GM21529 (cell line): ENCODE measurements around the gene FAM50A.
A peak's percentile ranks its signal among the peaks of the same experiment; 100 is the strongest.
"Not testable (repeated sequence)": the region's sequence is repeated elsewhere in the genome, so short reads cannot be mapped to it uniquely, and the experiment has no call there.

ENCODE experiments used
- ATAC-seq: cut with Tn5 transposase; IDR thresholded peaks from one replicate; pipeline ENCODE4 v1.9.1; 2021; ENCODE audit not compliant: unreplicated experiment

The FAM50A gene, protein sequence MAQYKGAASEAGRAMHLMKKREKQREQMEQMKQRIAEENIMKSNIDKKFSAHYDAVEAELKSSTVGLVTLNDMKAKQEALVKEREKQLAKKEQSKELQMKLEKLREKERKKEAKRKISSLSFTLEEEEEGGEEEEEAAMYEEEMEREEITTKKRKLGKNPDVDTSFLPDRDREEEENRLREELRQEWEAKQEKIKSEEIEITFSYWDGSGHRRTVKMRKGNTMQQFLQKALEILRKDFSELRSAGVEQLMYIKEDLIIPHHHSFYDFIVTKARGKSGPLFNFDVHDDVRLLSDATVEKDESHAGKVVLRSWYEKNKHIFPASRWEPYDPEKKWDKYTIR

DNA sequence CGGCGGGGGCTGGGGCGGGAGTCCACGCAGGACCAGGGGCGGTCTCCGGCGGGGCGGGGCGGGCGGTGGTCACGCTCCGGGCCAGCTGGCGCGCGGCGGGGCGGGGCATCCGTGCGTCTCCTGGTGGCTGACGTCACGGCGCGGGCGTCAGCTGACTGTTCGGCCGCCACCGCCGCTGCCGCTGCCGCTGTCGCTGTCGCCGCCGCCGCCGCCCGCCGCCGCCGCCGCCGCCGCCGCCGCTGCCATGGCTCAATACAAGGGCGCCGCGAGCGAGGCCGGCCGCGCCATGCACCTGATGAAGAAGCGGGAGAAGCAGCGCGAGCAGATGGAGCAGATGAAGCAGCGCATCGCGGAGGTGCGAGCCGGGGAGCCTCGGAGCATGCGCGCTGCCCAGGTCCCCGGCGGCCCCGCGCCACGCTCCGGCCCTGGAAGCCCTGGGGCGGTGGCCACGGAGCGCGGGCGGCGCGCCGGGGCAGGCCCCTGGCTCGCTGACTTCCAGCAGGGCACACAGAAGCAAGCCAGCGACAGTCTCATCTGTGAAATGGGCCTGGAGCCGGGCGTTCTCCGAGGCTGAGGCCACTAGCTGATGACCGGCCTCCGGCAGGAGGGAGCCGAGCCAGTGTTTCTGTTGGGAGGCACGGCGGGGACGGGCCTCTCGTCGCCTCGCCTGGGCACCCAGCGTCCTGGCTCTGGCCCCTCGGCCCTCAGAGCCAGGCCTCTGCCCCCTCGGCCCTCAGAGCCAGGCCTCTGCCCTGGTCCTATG lies at the start of gene FAM50A:
TSS of gene FAM50A (plus strand) at position 150 of the 763 bp plus-strand sequence. CDS start at position 245, 95 bp downstream.
- peak; percentile 71 for ATAC-seq

DNA sequence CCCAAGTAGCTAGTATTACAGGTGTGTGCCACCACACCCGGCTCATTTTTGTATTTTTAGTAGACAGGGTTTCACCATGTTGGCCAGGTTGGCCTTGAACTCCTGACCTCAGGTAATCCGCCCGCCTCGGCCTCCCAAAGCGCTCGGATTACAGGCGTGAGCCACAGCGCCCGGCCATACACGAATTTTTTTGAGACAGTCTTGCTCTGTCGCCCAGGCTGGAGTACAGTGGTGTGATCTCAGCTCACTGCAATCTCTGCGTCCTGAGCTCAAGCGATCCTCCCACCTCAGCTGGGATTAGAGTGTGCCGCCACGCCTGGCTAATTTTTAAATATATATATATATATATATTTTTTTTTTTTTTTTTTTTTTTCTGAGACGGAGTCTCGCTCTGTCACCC lies 47.6 kb upstream of the FAM50A start:
- ATAC-seq: not testable (repeated sequence)

DNA sequence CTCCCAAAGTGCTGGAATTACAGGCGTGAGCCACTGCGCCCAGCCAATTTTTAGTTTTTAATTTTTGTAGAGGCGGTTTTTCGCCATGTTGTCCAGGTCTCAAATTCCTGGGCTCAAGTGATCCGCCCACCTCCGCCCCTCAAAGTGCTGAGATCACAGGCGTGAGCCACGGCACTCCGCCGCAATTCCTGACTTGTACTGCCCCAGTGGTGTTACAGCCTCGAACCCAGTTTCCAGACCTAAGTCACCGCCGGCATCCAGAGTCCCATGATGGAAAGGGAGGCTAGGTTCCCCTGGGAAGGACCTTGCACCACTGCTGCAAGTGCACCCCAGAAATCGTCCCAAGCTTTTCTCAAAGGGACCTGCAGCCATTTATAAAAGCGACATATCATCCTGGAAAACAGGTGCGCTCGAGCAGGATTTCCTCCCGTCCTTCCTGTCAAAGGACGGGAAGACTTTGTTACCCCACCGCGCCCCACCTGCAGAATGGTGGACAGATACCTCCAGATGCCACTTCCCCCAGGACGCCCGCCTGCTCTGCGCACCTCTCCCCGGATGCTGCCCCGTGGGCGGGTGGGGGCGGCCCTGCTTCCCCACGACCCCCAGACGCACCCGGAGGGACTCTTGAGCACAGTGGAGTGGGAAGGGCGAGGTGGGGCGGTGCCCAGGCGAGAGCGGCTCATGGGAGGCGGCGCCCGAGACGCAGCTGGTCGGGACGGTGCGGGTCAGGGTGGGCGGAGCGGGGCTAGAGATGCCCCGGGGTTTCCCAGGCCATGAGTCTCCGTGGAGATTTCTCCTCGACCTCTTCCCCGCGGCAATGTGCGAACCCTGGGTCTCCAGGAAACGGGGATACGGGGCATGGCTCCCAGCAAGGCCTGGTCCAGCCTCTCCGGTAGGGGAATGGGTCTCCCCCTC lies 46.7 kb upstream of the FAM50A start:
- ATAC-seq: peak; percentile 53

DNA sequence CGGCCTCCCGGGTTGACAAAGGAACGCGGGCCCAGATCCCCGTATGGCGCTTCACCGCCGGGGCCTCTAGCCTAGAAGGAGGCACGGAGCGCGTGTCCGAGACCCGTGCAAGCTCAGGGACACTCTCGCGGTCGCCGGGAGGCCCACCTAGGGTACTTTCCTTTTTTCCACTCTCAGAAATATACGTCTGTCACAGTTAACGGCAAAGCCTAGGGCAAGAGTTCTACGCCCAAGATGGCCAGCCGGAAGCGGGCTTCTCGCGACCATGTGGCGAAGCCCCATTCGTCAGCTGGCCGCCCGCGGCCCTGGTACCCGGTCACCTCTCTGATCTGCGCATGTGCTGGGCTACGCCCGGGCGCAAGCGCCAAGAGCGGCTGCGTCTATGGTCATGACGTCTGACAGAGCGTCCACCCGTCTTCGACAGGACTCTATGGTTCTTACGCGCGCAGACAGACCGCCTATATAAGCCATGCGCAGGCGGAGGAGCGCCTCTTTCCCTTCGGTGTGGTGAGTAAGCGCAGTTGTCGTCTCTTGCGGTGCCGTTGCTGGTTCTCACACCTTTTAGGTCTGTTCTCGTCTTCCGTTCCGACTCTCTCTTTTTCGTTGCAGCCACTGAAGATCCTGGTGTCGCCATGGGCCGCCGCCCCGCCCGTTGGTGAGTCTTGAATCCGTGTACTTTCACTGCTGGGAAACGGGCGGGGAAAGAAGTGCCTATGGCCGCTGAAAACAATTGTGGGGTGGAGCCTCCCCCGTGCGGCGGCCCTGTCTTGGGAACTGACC lies 45.9 kb upstream of the FAM50A start, which contains the start of gene RPL10:
TSS of gene RPL10 (plus strand) at position 490 of the 780 bp plus-strand sequence. CDS start at position 633, 143 bp downstream.
- ATAC-seq: peak; percentile 77

DNA sequence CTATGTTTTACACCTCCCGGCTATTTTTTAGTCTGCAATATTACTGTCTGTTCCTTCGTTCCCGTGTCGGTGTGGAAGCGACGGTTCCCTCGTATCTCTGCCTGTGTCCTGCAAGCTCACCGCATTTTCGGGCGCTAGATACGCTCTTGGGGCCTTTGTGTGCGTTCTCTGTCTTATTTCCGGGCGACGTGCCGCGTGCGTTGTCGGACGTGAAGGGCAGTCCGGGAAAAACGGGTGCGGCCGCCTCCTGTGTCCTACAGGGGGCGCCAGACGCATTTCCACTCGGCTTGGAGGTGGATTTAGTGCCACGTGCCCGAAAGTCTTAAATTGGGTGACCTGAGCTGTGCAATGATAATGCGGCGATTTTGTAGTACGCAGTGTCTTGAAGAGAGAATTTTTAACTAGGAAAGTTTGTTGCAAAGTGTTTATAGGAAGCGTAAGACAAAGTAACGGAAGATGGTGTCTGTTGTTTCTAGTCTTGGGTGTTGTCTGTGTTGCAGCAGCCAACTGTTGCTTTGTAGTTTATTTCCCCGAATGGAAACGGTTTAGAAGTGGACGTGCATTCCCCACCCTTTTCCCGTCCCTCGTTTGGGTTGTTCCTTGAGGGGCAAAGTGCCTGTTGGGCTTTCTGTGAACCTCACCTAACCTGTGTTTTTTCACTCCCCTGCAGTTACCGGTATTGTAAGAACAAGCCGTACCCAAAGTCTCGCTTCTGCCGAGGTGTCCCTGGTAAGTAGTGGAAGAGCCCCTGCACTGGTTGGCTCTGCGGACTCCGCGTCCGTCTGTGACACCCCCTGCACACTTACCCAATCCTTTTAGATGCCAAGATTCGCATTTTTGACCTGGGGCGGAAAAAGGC lies 45.0 kb upstream of the FAM50A start:
- ATAC-seq: peak; percentile 30

DNA sequence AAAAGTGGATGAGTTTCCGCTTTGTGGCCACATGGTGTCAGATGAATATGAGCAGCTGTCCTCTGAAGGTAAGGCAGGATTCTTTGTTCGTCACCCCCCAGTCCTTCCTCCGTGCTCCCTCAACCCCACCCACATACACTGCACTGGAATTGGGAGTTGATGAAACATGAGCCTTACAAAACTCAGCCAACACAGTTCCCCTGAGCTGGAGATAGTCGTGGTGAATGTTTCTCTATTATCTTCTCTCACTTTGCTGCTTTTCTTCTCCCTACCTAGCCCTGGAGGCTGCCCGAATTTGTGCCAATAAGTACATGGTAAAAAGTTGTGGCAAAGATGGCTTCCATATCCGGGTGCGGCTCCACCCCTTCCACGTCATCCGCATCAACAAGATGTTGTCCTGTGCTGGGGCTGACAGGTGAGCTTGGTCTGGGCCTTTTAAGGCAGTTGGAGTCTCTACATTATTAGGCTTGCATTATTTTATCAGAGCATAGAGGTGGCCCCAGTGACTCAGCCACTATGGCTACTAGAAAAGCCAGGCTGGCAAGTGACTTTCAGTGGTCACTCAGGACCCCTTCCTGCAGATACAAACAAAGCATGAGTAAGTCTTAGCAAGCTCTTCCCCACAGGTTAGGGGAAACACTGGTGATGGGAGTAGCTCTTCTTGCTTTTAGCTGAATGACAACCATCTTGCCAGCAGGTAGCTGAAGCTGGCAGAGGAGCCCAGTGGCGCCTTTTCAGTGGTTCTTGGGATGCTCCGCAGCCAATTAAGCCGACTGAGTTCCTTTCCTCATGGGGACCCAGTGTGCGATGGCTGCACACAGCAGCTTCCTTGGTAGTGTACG lies 44.2 kb upstream of the FAM50A start:
- ATAC-seq: no peak

DNA sequence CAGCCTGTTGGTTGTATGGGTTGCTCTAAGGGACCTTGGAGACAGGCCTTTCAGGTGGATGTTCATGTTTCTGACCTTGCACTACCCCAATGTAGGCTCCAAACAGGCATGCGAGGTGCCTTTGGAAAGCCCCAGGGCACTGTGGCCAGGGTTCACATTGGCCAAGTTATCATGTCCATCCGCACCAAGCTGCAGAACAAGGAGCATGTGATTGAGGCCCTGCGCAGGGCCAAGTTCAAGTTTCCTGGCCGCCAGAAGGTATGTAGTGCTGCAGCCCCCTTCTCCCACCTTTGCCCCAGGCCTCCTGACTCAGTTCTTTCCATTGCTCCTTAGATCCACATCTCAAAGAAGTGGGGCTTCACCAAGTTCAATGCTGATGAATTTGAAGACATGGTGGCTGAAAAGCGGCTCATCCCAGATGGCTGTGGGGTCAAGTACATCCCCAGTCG lies 43.5 kb upstream of the FAM50A start:
- ATAC-seq: not testable (repeated sequence)

DNA sequence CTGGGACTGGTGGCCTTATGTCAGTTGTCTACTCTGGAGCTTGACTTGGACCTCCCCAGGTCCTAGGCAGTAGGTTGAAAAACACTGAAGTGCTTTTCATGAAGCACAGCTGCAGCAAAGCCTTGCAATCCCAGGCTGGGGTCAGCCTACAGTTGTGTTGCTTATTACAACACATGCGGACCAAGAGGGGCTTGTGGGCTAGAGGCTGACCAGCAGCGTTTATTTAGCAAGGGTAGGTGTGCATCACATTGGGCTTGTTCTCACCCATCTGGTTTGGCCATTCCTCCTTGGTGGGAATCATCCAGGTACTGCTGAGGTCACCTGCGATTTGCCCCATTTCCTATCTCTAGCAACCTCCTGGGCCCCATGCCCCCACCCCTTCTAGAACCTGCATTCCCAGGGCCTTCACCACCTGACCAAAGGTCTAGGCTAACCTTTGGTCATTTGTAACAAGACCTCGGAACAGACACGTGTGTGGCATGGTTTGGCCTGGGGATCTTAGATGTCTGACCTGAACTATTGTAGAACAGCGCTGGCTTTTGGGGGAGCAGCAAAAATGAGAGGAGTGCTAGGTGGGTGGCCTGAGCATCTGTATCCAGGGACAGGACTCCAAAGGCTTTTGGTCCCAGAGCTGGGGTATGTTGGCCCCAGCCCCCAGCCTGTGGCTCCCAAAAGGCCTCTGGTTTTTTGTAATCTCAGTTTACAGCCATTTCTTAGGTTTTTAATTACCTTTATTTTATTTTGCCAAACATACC lies 42.7 kb upstream of the FAM50A start:
- no peak for ATAC-seq

DNA sequence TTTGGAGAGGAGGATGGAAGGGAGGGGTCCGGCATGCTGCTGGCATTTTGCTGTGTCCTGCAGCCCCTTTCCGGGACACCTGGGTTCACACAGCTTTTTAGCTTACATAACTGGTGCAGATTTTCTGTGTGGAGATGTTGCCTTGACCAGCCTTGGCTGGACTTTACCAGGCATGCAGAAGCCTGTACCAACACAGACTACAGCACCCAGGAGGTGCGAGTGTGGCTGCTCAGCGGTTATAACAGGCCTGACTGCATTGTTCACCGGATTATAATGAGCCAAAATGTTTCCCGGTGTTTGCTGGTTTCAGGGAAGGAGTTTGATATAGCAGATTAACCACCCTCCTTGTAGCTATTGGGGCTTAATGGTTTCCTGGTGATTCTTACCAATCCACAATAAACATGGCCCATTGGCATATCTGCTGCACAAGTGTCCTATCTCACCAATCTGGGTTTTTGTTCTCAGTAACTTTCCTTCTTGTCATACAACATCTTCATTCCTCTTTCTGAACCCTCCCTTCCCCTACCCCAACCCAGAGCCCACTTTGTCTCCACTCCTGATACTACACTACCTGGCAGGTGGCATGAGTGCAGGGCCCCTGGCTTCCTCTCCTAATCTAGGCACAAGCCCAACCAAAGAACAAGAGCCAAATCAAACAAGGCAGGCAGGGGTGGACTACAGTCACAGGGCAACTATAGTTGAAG lies 41.9 kb upstream of the FAM50A start:
- ATAC-seq: no peak

DNA sequence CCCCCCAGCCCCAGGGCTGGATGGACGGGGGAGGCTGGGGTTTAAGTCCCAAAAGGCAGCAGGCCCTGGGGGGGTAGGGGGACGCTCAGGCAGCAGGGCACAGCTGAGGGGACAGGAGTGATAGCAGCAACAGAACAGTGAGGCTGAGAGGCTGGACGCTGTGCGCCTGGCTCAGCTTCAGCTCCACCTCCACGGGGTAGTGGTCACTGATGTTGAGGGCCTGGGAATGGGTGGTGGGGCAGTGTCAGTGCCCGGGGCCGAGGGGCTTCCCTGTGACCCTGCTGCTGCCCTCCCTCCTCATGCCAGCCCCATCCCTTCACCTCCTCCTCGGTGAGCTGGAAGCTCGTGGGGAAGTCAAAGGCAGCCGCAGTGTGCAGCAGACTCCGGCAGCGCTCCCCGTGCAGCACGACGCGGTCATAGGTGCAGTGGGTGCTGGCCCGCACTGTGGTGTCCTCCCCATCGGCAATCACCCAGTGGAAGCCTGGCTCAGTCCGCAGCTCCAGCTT lies 41.3 kb upstream of the FAM50A start:
- ATAC-seq: no peak

DNA sequence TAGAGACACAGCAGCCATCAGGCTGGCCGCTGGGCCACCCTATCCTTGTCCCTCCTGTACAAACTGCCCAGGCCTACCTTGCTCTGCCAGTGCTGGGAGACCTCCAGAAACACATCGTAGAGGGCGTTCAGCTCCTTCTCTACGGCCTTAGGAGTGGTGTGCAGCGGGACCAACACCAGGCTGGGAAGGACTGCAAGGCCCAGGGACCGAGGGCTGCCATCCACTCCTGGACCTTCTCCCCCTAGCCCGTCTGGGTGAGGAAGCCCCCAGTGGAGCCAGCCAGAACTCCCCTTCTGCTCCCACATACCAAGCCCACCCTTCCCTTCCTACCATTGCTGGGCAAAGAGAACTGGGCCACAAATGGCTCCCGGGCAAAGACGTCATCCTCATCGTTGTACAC lies 40.7 kb upstream of the FAM50A start:
- ATAC-seq: no peak

DNA sequence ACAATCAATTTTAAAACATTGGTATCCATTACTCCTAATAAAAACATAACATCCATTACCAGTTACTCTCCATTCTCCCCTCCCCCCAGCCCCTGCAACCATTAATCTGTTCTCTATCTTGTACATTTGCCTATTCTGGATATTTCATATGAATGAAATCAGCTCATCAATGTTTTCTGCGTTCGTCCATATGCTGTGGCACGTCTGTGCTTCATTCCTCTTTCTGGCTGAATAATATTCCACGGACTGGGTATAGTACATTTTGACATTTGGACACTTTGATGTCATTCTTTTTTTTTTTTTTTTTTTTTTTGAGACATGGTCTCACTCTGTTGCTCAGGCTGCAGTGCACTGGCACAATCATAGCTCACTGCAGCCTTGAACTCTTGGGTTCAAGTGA lies 40.1 kb upstream of the FAM50A start:
- ATAC-seq: no peak

DNA sequence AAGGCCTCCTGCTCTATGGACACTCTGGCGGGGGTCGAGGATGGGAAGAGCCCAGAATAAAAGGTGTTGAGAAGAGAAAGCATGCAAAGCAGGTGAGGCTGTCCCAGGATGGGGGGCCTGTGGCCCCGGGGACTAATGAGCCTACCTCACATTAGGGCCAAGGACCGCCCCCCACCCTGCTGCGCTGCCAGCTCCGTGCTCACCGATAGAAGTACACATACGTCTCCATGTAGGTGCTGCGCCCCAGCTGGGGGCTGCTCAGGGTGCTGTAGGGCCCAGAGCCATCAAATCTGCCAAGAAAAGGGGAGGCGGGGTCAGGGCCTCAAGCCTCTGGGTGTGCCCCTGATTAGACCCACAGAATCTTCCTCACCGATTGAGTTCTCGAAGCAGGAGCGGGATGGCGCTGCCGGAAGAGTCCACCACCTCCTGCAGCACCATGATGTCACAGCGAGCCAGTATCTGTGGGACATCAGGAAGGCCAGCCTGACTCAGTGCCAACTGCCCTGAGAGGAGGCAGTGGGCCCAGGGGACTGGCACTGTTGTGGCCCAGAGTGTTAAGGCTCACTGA lies 39.2 kb upstream of the FAM50A start:
- ATAC-seq: no peak

DNA sequence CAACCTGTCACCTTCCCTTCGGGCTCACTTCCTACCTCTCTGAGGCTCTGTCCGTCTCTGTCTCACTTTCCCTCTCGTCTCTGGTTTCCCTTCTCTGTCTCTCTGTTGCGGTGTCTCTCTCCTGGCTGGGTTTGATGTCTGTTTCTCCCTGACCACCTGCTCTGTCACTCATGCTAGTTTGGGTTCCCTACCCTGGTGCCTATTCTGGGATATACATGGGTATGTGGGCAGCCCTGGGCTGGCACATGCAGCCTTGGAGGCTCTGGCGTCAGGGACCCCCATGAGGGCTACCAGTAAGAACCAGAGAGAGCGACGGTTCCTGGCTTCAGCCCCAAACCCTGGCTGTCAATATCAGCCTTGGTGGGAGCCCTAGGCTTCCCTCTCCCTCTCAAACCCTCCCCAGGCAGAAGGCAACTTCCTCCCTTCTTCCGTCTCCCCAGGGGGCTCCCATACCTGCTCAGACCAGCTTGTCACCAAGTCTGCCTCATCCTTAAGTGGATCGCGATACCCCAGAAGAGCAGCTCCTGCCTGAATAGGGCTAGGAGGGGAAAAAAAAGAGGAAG lies 35.2 kb upstream of the FAM50A start:
- ATAC-seq: no peak

DNA sequence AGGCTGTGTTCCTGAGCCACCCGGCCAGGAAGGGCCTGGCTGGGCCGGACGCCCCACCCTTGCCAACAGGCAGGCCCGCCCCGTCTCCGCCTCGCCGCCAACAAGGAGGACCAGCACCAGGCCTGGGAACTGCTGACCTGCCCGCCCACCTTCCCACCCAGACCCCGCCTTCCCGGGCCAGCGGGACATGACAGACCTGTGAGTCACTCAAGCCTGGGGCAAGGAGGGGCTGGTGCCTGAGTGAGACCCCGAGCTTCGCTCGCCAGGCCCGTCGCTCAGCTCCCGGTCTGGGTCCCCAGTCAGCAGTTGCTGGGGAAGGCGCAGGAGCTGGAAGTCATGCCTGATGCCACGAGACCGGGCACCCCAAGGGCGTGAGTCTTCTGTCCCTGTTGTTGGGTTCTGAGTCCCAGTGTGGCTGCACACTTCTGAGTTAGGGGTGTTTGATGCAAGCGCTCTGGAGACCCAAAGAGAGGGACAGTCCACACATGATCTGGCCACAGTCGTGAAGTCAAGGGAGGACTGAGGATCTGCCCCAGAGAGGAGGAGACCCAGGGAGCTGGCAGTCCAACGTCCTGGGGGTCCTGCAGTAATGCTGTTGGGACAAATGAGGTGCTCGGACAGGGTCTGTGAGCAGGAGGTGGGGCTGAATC lies 34.6 kb upstream of the FAM50A start, which contains the start of gene DNASE1L1:
TSS of gene DNASE1L1 (minus strand) at position 33 of the 650 bp plus-strand sequence. CDS start 3,686 bp downstream, outside the sequence.
- no peak for ATAC-seq

DNA sequence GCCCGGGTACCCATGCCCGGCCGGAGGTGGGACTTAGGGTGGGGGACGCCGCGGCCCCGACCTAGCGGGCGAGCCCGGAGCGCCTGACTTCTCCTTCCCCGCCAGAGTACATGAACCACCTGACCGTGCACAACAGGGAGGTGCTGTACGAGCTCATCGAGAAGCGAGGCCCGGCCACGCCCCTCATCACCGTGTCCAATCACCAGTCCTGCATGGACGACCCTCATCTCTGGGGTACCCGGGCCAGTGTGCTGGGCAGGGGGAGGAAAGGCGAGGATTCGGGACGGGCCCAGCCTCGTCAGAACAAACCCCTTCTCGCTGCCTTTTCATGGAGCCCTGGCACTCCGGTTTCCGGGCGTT lies 32.0 kb upstream of the FAM50A start:
- ATAC-seq: peak; percentile 52
